ENCODE results near the gene MAPKAPK2.

The MAPKAPK2 gene

DNA sequence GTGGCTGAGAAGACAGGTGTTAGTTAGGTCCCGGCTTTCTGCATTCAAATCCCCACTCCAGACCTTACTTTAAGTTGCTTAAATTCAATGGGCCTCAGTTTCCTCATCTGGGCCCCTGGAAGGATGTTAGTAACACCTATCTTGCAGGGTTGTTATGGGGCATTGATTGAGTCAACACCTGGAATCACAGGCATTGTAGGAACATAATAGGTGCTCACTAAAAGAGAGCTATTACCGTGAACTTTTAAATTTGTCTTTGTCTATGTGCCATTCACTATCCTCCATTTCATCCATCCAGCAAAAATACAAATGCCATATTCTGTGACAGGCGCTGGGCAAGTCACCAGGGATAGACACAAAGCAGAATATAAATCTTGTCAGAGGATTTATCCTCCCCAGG is 10.5 kb upstream of the MAPKAPK2 start:
- Histone ChIP-seq H3K9me3 (ENCODE audit: control insufficient read depth, low read depth, low read length) (no peaks in the 10 kb centered on the region), H3K27ac (ENCODE audit: low read length) (no peak overlapping the region), H3K36me3 (ENCODE audit: control insufficient read depth, low read depth, low read length) (no peaks in the 10 kb centered on the region), H3K27me3 (ENCODE audit: control insufficient read depth, insufficient read depth, low read length) (no peaks in the 10 kb centered on the region), H3K4me3 (ENCODE audit: low read length) (no peak overlapping the region), H3K9ac (ENCODE audit: low read length) (no peak overlapping the region), H3K4me1 (ENCODE audit: control insufficient read depth, low read depth, low read length) (peaks cover 27% of the 10 kb centered on the region)

DNA sequence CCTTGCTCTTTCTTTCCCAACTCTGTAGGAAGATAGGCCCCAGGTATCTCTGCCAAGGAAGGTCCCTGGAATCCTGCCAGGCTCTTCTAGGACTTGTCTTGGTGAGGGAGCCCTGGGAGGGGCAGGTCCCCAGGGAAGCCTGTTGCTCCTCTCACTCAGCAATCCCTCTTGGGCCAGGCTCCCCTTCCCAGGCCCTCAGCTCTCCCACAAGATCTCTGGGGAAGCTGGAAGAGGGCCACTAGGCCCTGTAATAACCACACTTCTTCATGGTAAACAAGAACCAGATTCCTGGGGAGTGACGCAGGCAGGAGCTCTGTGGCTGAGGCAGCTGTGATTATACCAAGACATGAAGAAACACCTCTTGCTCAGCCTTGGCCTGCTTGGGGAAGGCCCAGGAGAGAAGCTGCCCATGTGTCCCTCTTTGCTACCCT is 9.9 kb upstream of the MAPKAPK2 start:
- H3K27me3 ChIP-seq (ENCODE audit: control insufficient read depth, insufficient read depth, low read length), result no peaks in the 10 kb centered on the region
- H3K9ac ChIP-seq (ENCODE audit: low read length), result no peak overlapping the region
- H3K27ac ChIP-seq (ENCODE audit: low read length), result no peak overlapping the region
- no peak overlapping the region for H3K4me3 ChIP-seq (ENCODE audit: low read length)
- peaks cover 29% of the 10 kb centered on the region for H3K4me1 ChIP-seq (ENCODE audit: control insufficient read depth, low read depth, low read length)
- H3K36me3 ChIP-seq (ENCODE audit: control insufficient read depth, low read depth, low read length), result no peaks in the 10 kb centered on the region
- H3K9me3 ChIP-seq (ENCODE audit: control insufficient read depth, low read depth, low read length), result no peaks in the 10 kb centered on the region

- no peak overlapping the region for H3K27ac ChIP-seq (ENCODE audit: low read length)
- no peaks in the 10 kb centered on the region for H3K9me3 ChIP-seq (ENCODE audit: control insufficient read depth, low read depth, low read length)
- no peak overlapping the region for H3K4me3 ChIP-seq (ENCODE audit: low read length)
- H3K4me1 ChIP-seq (ENCODE audit: control insufficient read depth, low read depth, low read length), result peaks cover 27% of the 10 kb centered on the region
- H3K27me3 ChIP-seq (ENCODE audit: control insufficient read depth, insufficient read depth, low read length), result peaks cover under 1% of the 10 kb centered on the region
- H3K9ac ChIP-seq (ENCODE audit: low read length), result no peak overlapping the region
- H3K36me3 ChIP-seq (ENCODE audit: control insufficient read depth, low read depth, low read length), result no peaks in the 10 kb centered on the region
Measured at GRCh38 chr1:206676499-206676898, 8.2 kb upstream of the MAPKAPK2 start.

DNA sequence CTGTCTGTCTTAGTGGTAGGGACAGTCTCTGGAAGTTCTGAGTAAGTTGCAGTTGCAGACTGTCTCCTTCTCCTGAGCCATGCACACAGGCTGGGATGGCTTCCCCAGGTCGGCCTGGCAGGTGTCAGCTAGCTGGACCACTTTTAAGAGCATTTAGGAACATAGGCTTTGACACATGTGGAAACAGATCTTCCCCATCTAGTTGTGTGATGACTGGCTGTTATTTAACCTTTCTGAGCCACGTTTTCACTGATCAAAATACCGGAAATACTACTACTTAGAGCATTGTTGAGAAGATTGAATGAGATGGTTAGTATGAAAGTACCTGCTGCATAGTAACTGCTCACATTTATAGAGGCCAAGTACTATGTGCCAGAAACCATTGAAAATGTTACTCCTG is 6.2 kb upstream of the MAPKAPK2 start:
- no peaks in the 10 kb centered on the region for H3K36me3 ChIP-seq (ENCODE audit: control insufficient read depth, low read depth, low read length)
- peaks cover 21% of the 10 kb centered on the region for H3K27me3 ChIP-seq (ENCODE audit: control insufficient read depth, insufficient read depth, low read length)
- peaks cover 8% of the 10 kb centered on the region for H3K4me1 ChIP-seq (ENCODE audit: control insufficient read depth, low read depth, low read length)
- no peaks in the 10 kb centered on the region for H3K9me3 ChIP-seq (ENCODE audit: control insufficient read depth, low read depth, low read length)
- no peak overlapping the region for H3K27ac ChIP-seq (ENCODE audit: low read length)
- no peak overlapping the region for H3K9ac ChIP-seq (ENCODE audit: low read length)
- no peak overlapping the region for H3K4me3 ChIP-seq (ENCODE audit: low read length)

DNA sequence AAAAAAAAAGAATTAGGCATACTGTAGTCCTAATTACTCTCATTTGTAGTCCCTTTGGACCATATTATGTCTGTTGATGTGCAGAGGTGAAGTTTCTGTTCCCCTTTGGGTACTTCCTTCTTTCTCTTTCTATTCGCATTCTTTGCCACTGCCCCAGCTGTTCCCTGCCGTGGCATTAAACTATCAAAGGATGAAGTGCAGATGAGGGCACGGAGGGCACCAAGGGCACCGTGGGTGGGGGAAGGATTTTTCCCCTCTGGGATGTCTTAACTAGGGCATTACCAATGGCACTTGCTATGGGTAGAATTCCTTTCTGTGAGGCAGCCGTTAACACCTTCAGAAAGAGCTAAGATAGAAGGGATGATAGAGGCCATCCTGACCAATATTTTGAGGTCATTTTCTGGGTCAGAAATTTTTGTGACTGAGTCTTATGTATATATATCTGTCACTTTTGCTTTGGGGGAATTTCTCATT is 4.9 kb upstream of the MAPKAPK2 start:
- Histone ChIP-seq H3K9me3 (ENCODE audit: control insufficient read depth, low read depth, low read length) (no peaks in the 10 kb centered on the region), H3K4me3 (ENCODE audit: low read length) (no peak overlapping the region), H3K27me3 (ENCODE audit: control insufficient read depth, insufficient read depth, low read length) (peaks cover 31% of the 10 kb centered on the region), H3K27ac (ENCODE audit: low read length) (no peak overlapping the region), H3K4me1 (ENCODE audit: control insufficient read depth, low read depth, low read length) (peaks cover 12% of the 10 kb centered on the region), H3K9ac (ENCODE audit: low read length) (no peak overlapping the region), H3K36me3 (ENCODE audit: control insufficient read depth, low read depth, low read length) (no peaks in the 10 kb centered on the region)

- H3K9ac ChIP-seq (ENCODE audit: low read length), result no peak overlapping the region
- H3K4me1 ChIP-seq (ENCODE audit: control insufficient read depth, low read depth, low read length), result peaks cover 12% of the 10 kb centered on the region
- no peaks in the 10 kb centered on the region for H3K36me3 ChIP-seq (ENCODE audit: control insufficient read depth, low read depth, low read length)
- H3K4me3 ChIP-seq (ENCODE audit: low read length), result no peak overlapping the region
- no peaks in the 10 kb centered on the region for H3K9me3 ChIP-seq (ENCODE audit: control insufficient read depth, low read depth, low read length)
- peaks cover 31% of the 10 kb centered on the region for H3K27me3 ChIP-seq (ENCODE audit: control insufficient read depth, insufficient read depth, low read length)
- H3K27ac ChIP-seq (ENCODE audit: low read length), result no peak overlapping the region
Measured at GRCh38 chr1:206680279-206680678, 4.4 kb upstream of the MAPKAPK2 start.

DNA sequence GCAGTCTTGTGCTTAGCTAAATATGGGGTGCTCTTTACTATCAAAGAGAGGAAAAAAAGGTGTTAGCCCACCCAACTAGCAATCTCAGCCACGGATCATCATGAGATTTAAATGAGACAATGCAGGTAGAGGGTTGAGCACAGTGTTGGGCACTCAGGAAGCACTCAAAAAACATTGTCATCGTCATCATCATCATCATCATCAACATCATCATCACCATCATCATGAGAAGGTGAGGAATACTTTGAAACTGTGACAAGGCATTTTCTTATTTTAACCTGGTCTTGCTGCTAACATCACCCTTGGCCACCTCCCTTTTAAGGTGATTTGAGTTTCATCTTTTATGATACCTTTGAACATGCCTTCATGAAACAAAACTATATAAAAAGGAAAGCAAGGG is 3.3 kb upstream of the MAPKAPK2 start:
- Histone ChIP-seq H3K27me3 (ENCODE audit: control insufficient read depth, insufficient read depth, low read length) (peaks cover 38% of the 10 kb centered on the region), H3K4me3 (ENCODE audit: low read length) (no peak overlapping the region), H3K9ac (ENCODE audit: low read length) (no peak overlapping the region), H3K27ac (ENCODE audit: low read length) (no peak overlapping the region), H3K4me1 (ENCODE audit: control insufficient read depth, low read depth, low read length) (peaks cover 12% of the 10 kb centered on the region), H3K9me3 (ENCODE audit: control insufficient read depth, low read depth, low read length) (no peaks in the 10 kb centered on the region), H3K36me3 (ENCODE audit: control insufficient read depth, low read depth, low read length) (no peaks in the 10 kb centered on the region)

GRCh38 chr1:206682111-206682510 is 2.6 kb upstream of the MAPKAPK2 start:
- no peaks in the 10 kb centered on the region for H3K9me3 ChIP-seq (ENCODE audit: control insufficient read depth, low read depth, low read length)
- H3K9ac ChIP-seq (ENCODE audit: low read length), result no peak overlapping the region
- peaks cover 20% of the 10 kb centered on the region for H3K4me1 ChIP-seq (ENCODE audit: control insufficient read depth, low read depth, low read length)
- H3K27ac ChIP-seq (ENCODE audit: low read length), result no peak overlapping the region
- no peak overlapping the region for H3K4me3 ChIP-seq (ENCODE audit: low read length)
- peaks cover 46% of the 10 kb centered on the region for H3K27me3 ChIP-seq (ENCODE audit: control insufficient read depth, insufficient read depth, low read length)
- H3K36me3 ChIP-seq (ENCODE audit: control insufficient read depth, low read depth, low read length), result no peaks in the 10 kb centered on the region

DNA sequence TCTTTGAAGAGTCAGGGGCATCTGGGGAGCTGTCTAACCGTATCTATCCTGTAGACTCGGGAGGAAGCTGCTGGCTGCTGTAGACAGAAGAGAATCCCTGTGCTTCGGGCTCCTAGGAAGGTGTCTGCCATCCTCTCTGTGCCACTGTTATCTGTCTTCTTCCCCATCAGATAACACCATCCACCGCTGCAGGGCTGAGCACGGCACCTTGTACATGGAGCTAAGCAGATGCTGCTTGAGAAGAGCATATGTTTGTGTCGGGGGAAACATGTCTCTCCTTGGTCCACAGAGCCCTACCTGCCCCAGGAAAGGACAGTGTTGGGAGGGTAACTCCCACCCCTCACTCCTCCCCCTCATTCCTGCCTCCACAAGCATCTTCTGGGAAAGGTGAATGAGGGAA is 1.4 kb upstream of the MAPKAPK2 start:
- no peak overlapping the region for H3K9ac ChIP-seq (ENCODE audit: low read length)
- peaks cover 50% of the 10 kb centered on the region for H3K27me3 ChIP-seq (ENCODE audit: control insufficient read depth, insufficient read depth, low read length)
- no peaks in the 10 kb centered on the region for H3K36me3 ChIP-seq (ENCODE audit: control insufficient read depth, low read depth, low read length)
- H3K4me1 ChIP-seq (ENCODE audit: control insufficient read depth, low read depth, low read length), result peaks cover 31% of the 10 kb centered on the region
- no peaks in the 10 kb centered on the region for H3K9me3 ChIP-seq (ENCODE audit: control insufficient read depth, low read depth, low read length)
- no peak overlapping the region for H3K27ac ChIP-seq (ENCODE audit: low read length)
- no peak overlapping the region for H3K4me3 ChIP-seq (ENCODE audit: low read length)

- no peaks in the 10 kb centered on the region for H3K9me3 ChIP-seq (ENCODE audit: control insufficient read depth, low read depth, low read length)
- no peaks in the 10 kb centered on the region for H3K36me3 ChIP-seq (ENCODE audit: control insufficient read depth, low read depth, low read length)
- no peak overlapping the region for H3K9ac ChIP-seq (ENCODE audit: low read length)
- H3K27ac ChIP-seq (ENCODE audit: low read length), result no peak overlapping the region
- H3K27me3 ChIP-seq (ENCODE audit: control insufficient read depth, insufficient read depth, low read length), result peaks cover 50% of the 10 kb centered on the region
- H3K4me1 ChIP-seq (ENCODE audit: control insufficient read depth, low read depth, low read length), result peaks cover 37% of the 10 kb centered on the region
- H3K4me3 ChIP-seq (ENCODE audit: low read length), result peak overlapping the region; percentile 69
Measured at GRCh38 chr1:206684003-206684402, 702 bp upstream of the MAPKAPK2 start.

DNA sequence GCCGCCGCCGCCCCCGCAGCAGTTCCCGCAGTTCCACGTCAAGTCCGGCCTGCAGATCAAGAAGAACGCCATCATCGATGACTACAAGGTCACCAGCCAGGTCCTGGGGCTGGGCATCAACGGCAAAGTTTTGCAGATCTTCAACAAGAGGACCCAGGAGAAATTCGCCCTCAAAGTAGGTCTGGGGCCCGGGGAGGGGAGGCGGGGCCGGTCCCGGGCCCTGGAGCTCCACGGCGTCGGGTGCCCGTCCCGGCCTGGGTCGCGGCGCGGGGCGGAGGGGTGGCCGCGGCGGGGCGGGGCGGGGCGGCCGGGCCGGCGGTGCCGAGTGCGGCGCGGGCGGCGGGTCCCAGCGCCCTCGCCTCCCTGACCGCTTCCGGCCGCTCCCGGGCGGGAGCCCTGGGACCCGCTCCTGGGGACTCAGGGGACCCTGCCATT is 646 bp downstream of the MAPKAPK2 start:
- Histone ChIP-seq H3K9ac (ENCODE audit: low read length) (peak overlapping the region; percentile 81), H3K27ac (ENCODE audit: low read length) (no peak overlapping the region), H3K27me3 (ENCODE audit: control insufficient read depth, insufficient read depth, low read length) (peaks cover 50% of the 10 kb centered on the region), H3K4me3 (ENCODE audit: low read length) (peak overlapping the region; percentile 87), H3K36me3 (ENCODE audit: control insufficient read depth, low read depth, low read length) (no peaks in the 10 kb centered on the region), H3K4me1 (ENCODE audit: control insufficient read depth, low read depth, low read length) (peaks cover 40% of the 10 kb centered on the region), H3K9me3 (ENCODE audit: control insufficient read depth, low read depth, low read length) (no peaks in the 10 kb centered on the region)

DNA sequence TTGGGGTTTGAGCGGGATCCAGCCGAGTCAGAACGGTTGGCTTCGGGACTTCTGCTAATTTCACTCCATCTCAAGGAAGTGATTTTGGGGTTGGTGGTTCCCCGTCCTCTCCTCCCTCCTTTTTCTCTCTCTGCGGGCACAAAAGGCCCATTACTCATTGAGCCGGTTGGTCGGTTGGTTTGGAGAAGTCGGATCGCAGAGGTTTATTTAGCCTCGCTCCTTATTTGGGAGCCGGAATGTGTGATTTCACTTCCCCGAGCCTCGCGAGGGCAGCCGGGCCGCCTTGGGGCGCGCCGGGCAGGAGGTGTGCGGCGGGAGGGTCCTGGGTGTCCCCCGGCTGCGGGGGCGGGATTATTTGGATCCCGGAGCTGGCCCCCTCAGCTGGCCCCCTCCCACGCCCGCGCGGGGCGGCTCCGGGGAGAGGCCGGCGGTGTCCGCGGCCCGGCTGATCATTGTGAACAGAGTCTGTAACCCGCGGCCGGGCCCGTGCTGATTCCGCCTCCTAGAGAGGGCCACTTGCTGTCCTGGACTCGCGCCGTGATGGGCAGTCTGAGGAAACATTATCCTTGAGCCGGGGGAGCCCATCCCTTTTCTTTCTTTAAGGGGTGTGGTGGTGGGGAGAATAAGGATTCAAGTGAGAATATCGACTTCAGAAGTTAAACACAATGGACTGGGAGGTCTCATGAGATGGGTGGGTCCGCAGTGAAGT is 1.2 kb downstream of the MAPKAPK2 start:
- Histone ChIP-seq H3K9ac (ENCODE audit: low read length) (peak overlapping the region; percentile 81), H3K4me1 (ENCODE audit: control insufficient read depth, low read depth, low read length) (peaks cover 40% of the 10 kb centered on the region), H3K9me3 (ENCODE audit: control insufficient read depth, low read depth, low read length) (no peaks in the 10 kb centered on the region), H3K27me3 (ENCODE audit: control insufficient read depth, insufficient read depth, low read length) (peaks cover 50% of the 10 kb centered on the region), H3K36me3 (ENCODE audit: control insufficient read depth, low read depth, low read length) (no peaks in the 10 kb centered on the region), H3K27ac (ENCODE audit: low read length) (no peak overlapping the region), H3K4me3 (ENCODE audit: low read length) (peak overlapping the region; percentile 87)

All from iPS-18a (cell line).